ENCODE measurements around the gene LIPA.
A peak's percentile ranks its signal among the peaks of the same experiment; 100 is the strongest.
"Not testable (repeated sequence)": the region's sequence is repeated elsewhere in the genome, so short reads cannot be mapped to it uniquely, and the experiment has no call there.

Gene LIPA

DNA sequence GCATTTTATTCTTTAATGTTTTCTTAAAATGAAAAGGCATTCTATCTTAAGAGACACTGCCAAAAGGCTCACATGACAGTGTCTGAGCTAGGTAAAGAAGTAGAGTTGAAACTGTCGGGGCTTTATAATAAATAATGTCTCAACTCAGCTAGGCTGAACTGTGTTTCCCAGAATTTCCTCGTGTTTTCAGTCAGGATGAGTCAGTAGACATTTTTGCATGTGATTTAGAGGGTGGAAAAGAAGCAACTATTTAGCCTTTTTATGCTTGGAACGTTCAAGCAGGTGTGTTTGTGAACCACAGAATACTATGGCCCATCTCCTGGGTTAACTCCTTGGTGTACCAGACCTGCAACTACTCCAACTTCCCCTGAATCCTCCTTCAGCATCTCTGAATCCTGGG is 23.4 kb upstream of the LIPA start:
- DNase-seq = no peak
- intact Hi-C loops (cut with DNase I) = no loop called here

DNA sequence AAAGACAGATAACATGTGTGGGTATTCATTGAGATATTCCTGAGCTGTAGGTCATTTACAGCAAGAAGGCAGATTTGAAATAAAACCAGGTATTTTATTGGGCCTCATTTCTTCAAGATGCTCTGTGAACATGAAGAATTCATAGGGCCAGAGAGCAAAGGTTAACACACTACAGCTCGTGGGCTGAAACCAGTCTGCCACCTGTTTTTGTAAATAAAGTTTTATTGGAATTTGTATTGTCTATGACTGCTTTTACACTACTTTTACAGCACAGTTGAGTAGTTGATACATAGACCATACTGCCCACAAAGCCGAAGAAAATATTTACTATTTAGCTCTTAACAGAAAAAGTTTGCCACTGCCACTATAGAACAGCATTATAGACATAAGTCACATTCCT is 22.1 kb upstream of the LIPA start:
- no peak for DNase-seq
- intact Hi-C loops (cut with DNase I) = no loop called here

DNA sequence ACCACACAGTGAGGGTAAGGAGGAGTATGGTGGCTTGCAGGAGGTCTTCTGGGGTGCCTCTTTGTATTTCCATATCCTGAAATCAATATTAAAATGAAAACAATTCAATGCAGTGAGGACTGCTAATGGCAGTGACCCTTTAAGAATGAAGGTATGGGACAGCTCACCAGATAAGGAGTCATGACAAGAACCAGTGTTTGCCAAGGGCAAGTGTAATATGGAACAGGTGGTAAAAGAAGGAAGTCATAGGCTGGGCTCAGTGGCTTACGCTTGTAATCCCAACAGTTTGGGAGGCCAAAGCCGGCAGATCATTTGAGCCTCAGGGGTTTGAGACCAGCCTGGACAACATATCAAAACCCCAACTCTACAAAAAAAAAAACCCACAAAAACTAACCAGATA is 20.0 kb upstream of the LIPA start:
- DNase-seq = no peak
- intact Hi-C loops (cut with DNase I) = no loop called here

DNA sequence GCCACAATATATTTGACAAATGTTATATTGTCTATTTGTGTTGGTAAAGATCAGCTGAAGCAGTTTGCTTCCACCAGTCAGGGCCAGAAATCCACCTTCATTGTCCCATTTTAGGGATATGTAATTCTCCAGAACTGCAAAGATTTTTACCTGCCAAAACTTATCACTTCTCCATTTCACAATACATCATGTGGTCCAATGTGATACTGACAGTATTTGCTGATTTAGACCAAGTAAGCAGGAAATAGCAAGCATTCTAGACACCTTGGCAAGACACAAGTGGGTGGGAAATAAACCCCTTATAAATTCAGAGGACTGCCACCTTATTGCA is 18.5 kb upstream of the LIPA start:
- intact Hi-C loops (cut with DNase I) = no loop called here

DNA sequence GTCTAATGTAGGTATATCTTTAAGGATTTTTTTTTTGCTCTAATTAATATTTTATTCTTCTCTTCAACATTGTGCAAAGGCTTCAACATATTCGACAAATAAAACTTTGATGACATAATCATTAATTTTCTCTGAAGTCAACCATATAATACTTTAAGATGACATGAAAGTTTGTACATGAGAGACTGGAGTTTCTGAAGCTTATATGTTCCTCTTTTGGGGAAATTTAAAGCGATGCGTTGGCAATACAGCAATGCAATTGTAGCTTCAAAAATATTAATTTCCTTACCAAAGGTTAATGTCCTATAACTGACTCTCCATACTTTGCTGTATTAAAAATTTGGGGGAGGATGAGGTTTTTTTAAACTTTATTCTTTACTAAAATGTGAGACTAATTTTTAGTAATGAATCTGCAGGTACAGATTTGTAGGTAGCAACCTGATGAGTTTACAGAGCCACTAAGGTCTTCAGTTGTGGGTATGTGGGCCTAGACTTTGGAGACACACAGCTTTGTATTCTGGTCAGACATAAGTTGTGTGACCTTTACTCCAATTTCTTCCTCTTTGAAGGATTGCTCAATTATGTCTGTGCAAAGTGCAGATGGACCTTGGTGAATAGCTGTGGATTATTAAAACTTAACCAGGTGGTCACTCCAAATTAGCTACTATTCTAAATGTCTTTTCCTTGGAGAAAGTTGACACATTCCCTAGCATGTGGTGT is 18.0 kb upstream of the LIPA start:
- intact Hi-C loops (cut with DNase I) = no loop called here
- DNase-seq = no peak

More for the DNA sequence above, 18.5 kb upstream of the LIPA start:
- no peak for DNase-seq

DNA sequence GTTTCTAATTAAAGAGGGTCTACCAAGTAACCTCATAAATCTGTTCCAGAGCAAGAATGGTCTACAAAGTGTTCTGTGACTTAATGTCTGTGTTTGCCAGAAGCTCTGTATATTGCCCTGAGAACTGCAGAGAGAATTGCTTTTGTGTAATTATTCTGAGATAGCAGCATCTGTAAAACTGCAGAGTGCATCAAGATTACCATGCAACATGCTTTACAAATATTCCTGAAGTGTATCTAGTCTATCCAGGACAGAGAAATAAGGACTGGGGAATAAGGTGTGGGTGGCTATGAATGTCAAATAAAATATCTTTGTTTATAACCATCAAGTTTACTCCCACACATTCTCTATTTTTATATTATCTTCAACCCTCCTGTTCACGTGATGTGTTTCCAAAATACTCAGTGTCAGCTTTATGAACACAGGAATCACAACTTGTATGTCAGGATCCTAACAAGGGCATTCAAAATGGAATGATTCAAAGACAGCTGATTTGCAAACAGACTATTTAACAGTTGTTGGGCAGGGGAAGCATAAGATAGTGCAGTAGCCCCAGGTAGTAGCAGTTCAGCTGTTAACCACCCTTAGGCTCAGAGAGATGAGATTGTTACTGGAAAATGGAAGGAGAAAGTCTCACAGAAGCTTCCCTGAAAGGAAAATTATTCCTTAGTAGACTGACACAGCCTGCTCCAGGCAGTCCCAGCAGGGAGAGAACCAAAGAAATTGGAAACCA is 15.3 kb upstream of the LIPA start:
- intact Hi-C loops (cut with DNase I) = no loop called here
- no peak for DNase-seq

DNA sequence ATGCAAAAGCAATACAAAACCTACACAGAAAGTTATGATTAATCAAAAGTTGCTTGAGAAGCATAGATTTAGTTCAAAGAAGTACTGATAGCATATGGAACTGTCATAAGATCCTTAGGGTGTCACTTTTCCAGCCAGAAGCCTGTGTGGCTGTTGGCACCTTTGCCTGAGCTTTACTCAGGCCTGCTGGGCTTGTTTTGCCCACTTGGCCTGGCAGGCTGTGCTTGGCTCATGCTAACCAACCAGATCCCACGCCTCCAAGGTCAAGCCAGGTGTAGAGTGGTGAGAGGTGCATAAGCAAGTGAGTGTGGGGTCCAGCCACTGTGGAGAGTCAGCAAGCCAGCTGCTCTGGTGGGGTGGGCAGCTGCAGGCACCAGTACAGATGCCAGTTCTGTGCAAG is 12.0 kb upstream of the LIPA start:
- intact Hi-C loops (cut with DNase I) = no loop called here
- no peak for DNase-seq

DNA sequence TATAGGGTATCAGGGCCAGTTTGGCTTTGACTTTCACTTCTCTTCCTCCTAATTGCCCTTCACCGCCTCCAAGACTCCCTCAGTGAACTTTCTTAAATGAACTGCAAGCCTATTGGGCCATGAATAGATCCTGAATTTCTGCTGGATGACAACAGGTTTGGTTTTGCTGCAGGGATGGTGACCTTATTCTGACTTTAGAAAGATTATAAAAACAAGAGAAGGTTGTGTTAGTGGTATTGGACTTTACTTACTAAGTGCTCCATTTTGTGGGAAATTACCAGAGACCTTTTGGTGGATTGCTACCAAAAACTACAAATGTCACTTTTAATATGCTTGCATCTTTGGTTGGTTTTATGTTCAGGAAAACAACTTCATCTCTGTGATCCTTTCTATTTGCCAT is 11.5 kb upstream of the LIPA start:
- intact Hi-C loops (cut with DNase I) = no loop called here
- DNase-seq = no peak

DNA sequence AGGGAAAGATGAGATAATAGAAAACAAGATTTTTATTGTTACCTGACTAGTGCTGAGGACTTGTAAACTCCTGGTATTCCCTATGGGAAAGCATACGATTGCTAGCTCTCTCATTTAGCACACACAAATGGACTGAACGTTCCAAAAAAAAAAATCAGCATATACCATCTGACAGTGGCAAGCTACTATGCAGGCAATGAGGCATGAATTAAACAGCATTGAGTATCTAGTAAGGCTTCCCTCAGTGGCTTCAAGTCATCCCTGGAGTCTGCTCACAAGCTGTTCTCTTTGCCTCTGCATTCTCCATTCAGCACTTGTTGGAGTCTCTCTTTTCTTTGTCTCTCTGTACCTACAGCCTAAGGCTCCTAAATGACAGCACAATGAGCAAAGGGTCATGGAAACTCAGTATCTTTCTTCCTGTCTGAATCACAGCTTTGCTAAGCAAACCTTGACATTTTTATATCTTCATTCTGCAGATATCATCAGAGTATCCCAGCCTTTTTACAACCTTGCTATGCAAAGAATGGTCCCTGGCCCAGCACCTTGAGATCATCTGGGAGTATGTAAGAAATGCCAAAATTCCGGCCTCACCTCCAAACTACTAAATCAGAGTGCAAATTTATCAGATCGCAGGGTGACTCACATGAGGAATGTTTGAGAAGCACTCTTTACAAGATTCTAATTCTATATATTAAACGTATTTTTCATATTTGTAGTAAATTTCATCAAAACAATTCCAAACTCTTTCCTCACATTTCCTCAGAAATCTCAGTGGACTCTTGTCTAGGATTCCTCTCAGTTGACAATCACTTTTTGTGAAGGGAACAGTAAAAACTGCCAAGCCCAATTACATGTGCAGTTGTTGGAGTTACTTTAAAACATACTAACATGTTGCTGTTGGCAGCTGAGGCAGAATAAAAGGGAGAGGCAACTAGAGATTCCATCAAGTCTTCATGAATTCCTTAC is 10.8 kb upstream of the LIPA start:
- DNase-seq = no peak
- intact Hi-C loops (cut with DNase I) = no loop called here

DNA sequence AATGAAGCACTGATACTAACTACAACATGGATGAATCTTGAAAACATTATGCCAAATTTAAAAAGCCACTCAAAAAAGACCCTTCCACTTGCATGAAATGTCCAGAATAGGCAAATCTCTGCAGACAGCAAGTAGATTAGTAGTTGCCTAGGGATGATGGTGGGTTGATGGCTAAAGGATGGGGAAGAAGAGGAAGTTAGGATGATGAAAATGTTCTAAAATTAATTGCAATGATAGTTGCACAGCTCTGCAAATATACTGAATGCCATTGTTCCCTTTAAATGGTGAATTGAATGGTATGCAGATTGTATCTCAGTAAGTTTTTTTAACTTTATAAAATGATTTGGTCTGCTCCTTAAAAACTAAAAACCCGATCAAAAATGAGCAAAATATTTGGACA is 7.3 kb upstream of the LIPA start:
- intact Hi-C loops (cut with DNase I) = no loop called here
- DNase-seq = no peak

DNA sequence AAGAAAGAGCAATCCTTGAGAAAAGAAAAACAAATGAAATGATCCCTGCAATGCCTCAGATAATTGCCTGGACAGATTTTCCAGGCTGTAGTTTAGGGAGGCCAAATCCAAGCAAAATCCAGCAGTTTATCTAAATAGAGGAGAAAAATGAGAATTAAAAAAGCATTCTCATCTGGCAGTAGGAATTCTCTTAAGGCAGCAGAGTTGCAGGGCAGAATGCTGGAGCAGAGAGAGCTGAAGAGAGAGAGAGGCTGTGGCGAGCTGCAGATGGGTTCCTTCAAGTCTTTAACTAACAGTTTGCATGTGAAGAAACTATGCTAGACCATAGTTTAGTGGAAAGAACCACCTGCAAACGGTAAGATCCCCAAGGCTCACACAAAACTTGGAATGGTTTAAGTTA is 6.0 kb upstream of the LIPA start:
- intact Hi-C loops (cut with DNase I) = no loop called here
- DNase-seq = peak in 1 of 42 donors; percentile 35

DNA sequence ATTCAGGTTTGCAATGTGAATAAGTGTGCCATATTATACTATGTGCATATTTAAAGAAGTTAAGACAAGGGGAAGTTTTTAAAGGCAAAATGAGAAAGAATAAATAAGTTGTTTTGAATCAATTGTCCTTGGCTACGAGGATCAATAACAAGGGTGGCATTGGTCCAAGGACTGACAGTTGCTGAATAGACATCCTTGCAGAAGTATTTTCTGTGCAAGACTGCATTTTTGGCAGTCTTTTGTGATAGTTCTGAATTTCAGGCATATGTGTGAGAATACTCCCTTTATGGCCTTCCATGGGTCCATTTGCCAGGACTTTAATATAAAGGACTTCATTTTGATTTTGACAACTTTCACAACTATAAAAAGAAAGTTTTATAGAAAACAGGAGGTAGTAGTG is 5.4 kb upstream of the LIPA start:
- no peak for DNase-seq
- intact Hi-C loops (cut with DNase I) = no loop called here

DNA sequence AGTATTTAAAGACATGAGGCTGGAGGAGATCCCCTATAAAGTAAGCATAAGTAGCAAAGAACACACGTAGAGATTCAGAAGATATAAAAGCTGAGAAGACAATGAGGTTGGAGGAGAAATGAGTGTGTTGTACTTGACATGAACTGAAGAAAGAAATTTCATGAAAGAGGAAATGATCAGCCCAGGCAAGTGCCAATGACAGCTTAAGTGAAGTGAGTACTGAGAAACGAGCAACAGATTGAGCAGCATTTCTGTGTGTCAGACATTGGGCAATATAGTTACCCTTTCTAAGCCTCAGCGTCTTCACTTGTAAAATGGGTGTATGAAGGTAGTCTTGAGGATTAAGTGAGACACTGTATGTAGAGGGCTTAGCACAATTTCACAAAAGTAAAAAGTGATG is 4.8 kb upstream of the LIPA start:
- DNase-seq = no peak
- intact Hi-C loops (cut with DNase I) = no loop called here

DNA sequence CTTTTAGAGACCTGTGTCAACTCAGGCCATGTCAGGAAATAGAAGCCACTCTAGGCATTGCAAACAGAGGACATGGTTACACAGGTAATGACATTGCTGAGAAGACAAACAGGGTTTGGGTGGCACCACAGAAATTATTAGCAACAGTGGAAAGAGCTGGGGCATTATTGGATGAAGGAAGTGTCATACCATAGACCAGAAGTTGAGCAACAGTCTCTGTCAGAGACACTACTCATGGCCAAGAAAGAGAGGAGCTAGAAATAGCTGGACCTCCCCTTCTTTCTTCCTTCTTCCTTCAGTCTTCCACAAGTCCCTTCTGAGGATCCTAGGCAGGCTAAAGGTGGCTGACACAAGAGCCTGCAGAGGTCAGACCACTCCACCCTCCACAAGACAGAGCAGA is 4.2 kb upstream of the LIPA start:
- no peak for DNase-seq
- intact Hi-C loops (cut with DNase I) = no loop called here

DNA sequence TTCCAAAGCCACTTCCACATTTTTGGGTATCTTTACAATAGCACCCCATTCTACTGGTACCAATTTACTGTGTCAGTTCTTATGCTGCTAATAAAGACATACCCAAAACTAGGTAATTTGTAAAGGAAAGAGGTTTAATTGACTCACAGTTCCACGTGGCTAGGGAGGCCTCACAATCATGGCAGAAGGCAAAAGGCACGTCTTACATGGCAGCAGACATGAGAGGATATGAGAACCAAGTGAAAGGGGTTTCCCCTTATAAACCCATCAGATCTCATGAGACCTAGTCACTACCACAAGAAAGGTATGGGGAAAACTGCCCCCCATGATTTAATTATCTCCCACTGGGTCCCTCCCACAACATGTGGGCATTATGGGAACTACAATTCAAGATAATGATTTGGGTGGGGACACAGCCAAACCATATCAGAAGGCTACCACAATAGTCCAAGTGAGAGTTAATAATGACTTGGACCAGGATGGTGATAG is 3.6 kb upstream of the LIPA start:
- intact Hi-C loops (cut with DNase I); DNase-seq: not testable (repeated sequence)

DNA sequence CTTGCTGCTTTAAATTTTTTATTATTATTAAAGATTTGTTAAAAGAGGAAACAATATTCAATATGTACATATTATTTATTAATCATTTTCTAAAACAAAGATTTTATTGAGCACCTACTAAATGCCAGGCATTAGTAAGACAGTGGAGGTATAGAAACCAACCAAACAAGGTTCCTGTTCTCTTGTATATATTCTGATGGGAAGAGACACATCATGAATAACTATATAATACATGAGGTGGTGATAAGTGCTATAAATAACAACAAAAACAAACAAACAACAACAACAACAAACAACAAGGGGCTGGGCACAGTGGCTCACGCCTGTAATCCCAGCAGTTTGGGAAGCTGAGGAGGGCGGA is 630 bp upstream of the LIPA start:
- intact Hi-C loops (cut with DNase I) = loop anchor here (5.0 kb wide), 1 partner anchor 35 kb away; no protein-coding TSS in a partner anchor
- DNase-seq = no peak

DNA sequence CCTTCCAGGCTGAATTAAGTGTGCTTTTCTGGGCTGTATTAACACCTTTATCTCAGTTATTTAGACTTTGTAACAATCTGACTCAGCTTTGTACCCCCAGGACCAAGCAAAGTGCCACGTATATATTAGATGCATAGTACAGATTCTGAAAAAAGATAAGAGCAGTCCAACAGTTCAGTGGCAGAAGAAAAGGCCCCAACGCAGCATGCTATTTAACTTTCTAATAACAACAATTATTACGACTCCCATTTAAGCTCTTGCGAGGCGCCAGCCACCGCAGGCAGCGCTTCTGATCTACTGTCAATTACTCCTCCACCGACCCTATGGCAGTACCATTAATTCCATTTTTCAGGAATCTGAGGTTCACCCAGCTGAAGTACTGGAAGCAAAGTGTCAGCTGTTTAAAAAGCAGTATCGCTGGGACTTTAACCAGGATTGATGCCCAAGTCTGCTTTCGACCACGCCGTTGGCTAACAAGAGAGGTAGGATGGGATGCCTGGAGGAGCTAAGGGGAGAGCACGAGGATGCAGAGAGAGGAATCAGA is 638 bp downstream of the LIPA start:
- intact Hi-C loops (cut with DNase I) = loop anchor here (5.0 kb wide), 1 partner anchor 34 kb away; no protein-coding TSS in a partner anchor
- peak in 14 of 42 donors; percentile 23 to 65 (median 34) for DNase-seq

DNA sequence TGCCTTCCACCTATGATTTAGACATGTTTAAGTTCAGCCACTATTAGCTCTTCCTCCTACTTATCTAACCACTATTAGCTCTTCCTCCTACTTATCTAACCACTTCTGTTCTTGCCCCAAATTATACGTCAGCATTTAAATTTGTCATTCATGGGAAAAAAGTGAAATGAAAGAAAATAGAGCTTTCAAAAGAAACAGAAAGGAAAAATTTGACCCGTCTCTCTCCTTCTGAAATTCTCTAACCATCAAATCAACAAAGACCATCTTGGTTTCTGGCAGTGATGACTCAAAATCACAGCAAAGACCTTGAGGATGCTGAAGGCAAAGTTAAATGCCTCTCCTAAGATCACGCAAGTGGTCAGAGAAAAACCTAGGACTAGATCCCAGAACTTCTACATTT is 2.6 kb downstream of the LIPA start:
- no peak for DNase-seq
- intact Hi-C loops (cut with DNase I) = no loop called here

DNA sequence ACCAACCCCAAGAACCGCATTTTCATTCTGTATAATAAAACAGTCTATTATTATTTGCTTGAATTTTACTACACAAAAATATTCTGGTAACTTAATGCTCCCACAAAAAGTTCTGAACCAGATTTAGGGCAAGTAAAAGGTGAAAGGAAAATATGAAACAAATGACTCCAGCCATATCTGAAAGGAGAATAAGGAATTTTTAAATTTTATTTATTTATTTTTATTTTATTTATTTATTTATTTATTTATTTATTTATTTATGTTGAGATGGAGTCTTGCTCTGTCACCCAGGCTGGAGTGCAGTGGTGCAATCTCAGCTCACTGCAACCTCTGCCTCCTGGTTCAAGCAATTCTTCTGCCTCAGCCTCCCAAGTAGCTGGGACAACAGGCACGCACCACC is 4.0 kb downstream of the LIPA start:
- intact Hi-C loops (cut with DNase I); DNase-seq: not testable (repeated sequence)

DNA sequence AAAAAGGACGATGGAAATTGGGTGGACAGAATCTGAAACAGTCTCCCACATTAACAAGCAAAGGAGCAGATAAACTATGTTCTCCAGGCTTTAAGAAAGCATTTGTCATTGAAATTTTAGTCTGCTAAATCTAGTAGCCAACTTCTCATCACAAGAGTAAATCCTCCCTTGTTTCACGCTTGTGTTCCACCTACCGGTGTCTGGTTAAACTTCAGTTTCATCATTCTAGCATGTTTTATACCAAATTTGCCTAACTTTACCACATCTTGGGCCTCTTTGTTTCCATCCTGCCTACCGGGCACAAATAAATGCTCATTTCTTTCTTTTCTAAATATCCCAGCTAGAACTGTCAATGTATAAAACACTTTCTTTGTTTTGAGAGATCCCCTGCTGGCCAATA is 5.8 kb downstream of the LIPA start:
- intact Hi-C loops (cut with DNase I) = no loop called here
- no peak for DNase-seq
